Neural progenitor cell (in vitro differentiated cells): Measurements from ENCODE around the gene PPP6C. TPM values are rescaled to one million over a fixed set of nuclear protein-coding genes. Genes with fewer than 3 reads are reported as not detected.
"Not testable (repeated sequence)": the region's sequence is repeated elsewhere in the genome, so short reads cannot be mapped to it uniquely, and the experiment has no call there.

ENCODE experiments used
- DNase-seq: peaks from one replicate; pipeline ENCODE4 v3.0.0-alpha.2; 2016; ENCODE audit warnings: low spot score
- H2AFZ ChIP-seq: fragments of 200-600 bp; sonication (generic); replicated peaks from 2 replicates; pipeline ENCODE4 v1.6.1; 2016; ENCODE audit warnings: antibody characterized with exemption
- H3F3A ChIP-seq: fragments of 200-600 bp; sonication (generic); 2 replicates; pipeline ENCODE4 v1.6.1; 2016; ENCODE audit warnings: antibody characterized with exemption, low read depth
- H3K27ac ChIP-seq: fragments of 200-600 bp; sonication (generic); 2 replicates; pipeline ENCODE4 v1.5.1; 2016; ENCODE audit warnings: mild to moderate bottlenecking
- H3K27me3 ChIP-seq: fragments of 200-600 bp; sonication (generic); 2 replicates; pipeline ENCODE4 v1.6.1; 2016; ENCODE audit warnings: mild to moderate bottlenecking, moderate library complexity
- H3K36me3 ChIP-seq: fragments of 200-600 bp; sonication (generic); 2 replicates; pipeline ENCODE4 v1.5.1; 2016
- H3K4me1 ChIP-seq: fragments of 200-600 bp; sonication (generic); 2 replicates; pipeline ENCODE4 v1.6.1; 2016; ENCODE audit warnings: mixed run types
- H3K4me2 ChIP-seq: fragments of 200-600 bp; sonication (generic); 2 replicates; pipeline ENCODE4 v1.6.1; 2016
- H3K4me3 ChIP-seq: fragments of 200-600 bp; sonication (generic); 2 replicates; pipeline ENCODE4 v1.5.1; 2016
- H3K79me2 ChIP-seq: fragments of 200-600 bp; sonication (generic); 2 replicates; pipeline ENCODE4 v1.6.1; 2016; ENCODE audit warnings: low read depth
- H3K9ac ChIP-seq: fragments of 200-600 bp; sonication (generic); 2 replicates; pipeline ENCODE4 v1.6.1; 2016
- H3K9me3 ChIP-seq: fragments of 200-600 bp; sonication (generic); 2 replicates; pipeline ENCODE4 v1.5.1; 2016; ENCODE audit warnings: low read depth
- H4K20me1 ChIP-seq: fragments of 200-600 bp; sonication (generic); 2 replicates; pipeline ENCODE4 v1.6.1; 2016; ENCODE audit warnings: low read depth
- H3K27ac Mint-ChIP-seq: 3 replicates; pipeline ENCODE4 v1.8.0; 2021; ENCODE audit warnings: mixed read lengths
- H3K27me3 Mint-ChIP-seq: 2 replicates; pipeline ENCODE4 v1.8.0; 2022; ENCODE audit warnings: low read depth, mild to moderate bottlenecking, inconsistent platforms, moderate library complexity, mixed read lengths; ENCODE audit not compliant: insufficient read depth
- H3K36me3 Mint-ChIP-seq: 3 replicates; pipeline ENCODE4 v1.8.0; 2021; ENCODE audit warnings: mixed read lengths
- H3K4me1 Mint-ChIP-seq: 3 replicates; pipeline ENCODE4 v1.8.0; 2021; ENCODE audit warnings: mixed read lengths
- H3K4me3 Mint-ChIP-seq: 3 replicates; pipeline ENCODE4 v1.8.0; 2021; ENCODE audit warnings: mild to moderate bottlenecking, moderate library complexity, mixed read lengths
- H3K9me3 Mint-ChIP-seq: 3 replicates; pipeline ENCODE4 v1.8.0; 2020; ENCODE audit warnings: mixed read lengths
- CTCF ChIP-seq: fragments of 200-600 bp; sonication (generic); IDR thresholded peaks from 2 replicates; pipeline ENCODE4 v1.5.1; 2017; ENCODE audit warnings: antibody characterized with exemption, mild to moderate bottlenecking
- EZH2 ChIP-seq: fragments of 200-600 bp; sonication (generic); IDR thresholded peaks from 2 replicates; pipeline ENCODE4 v1.6.1; 2017; ENCODE audit warnings: antibody characterized with exemption, mild to moderate bottlenecking, moderate library complexity
- EZH2phosphoT487 ChIP-seq: fragments of 200-600 bp; sonication (generic); IDR thresholded peaks from 2 replicates; pipeline ENCODE4 v1.6.1; 2017; ENCODE audit warnings: antibody characterized with exemption
- total RNA-seq: library from RNA; depleted of rRNA; stranded (reverse); fragments of >200 nt; gene quantifications from 2 replicates; pipeline ENCODE4 v1.2.3, GENCODE V29; 2015; ENCODE audit warnings: low replicate concordance

The PPP6C gene
- 41.7 and 61.7 TPM in 2 replicates for total RNA-seq

DNA sequence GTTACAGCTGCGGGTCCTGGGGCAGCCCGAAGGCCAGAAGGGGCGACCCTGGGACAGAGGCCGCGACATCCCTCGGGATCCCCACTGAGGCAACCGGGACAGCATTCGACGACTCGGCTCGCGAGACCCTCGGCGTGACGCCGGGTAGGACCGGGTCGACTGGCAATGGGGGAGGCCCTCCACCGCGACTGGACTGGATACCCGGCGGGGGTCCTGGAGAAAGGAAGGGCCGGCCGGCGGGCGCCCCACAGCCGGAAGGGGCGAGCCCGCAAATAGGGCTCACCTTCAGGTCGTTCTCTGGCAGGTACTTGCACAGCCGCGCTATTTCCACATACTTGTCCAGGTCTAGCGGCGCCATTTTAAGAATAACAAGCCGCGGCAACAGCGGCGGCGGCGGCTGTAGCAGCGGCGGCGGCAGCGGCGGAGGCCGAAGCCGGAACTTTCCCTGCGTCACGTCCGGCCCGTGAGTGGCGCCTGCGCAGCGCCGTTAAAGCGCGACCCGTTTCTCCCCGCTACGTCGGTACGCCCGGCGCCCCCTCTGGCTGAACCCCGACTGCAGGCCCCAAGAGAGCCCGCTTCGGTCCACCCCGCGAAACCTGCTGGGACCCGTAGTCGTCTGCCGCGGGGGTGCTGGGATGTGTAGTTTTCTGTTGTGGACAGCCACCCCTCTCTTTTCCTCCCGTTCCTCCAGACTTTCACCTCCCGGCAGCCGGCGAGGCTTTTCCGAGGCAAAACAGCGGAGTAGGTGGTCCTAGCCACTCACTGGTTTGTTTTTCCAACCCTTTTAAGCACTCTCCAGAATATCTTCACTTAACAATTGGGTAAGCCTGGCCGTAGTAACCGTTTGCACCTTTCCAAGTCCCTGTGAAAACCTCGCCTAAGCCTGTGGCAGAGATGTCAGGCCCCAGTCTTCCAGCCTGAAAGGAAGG is at the start of gene PPP6C:
PPP6C (minus strand) TSS at position 443 of the 929 bp plus-strand sequence; CDS start at position 358, 85 bp downstream.
- peak within 1 kb of the TSS; percentile 87 for H2AFZ ChIP-seq

DNA sequence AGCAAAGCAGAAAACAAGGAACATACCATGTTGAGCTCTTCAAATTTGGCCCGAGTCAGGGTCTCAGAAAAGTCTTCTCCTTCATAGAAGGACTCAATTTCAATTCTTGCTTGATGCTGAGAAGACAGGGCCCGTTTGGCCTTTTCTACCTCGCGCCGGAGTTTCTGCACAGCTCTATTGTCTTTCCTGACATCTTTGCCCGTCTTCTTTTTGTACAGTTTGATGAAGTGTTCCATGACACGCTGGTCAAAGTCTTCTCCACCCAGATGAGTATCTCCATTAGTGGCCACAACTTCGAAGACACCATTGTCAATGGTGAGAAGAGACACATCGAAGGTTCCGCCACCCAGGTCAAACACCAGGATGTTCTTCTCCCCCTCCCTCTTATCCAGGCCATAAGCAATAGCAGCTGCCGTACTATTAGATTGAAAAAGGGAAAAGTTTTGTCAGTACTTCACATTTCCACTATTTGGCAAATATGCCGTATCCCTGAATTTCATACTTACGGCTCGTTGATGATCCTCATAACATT is 49.4 kb upstream of the PPP6C start:
- Histone ChIP-seq H3K4me1 (peaks cover 28% of the 10 kb centered on the region), H3K9me3 (no peaks in the 10 kb centered on the region), H2AFZ (no peak overlapping the region), H3F3A (peaks cover 57% of the 10 kb centered on the region), H3K36me3 (peaks cover 32% of the 10 kb centered on the region), H3K4me3 (peak overlapping the region; percentile 87), H3K27me3 (no peaks in the 10 kb centered on the region), H4K20me1 (peaks cover 62% of the 10 kb centered on the region), H3K79me2 (peaks cover 66% of the 10 kb centered on the region), H3K4me2 (peak overlapping the region; percentile 92), H3K27ac (no peak overlapping the region), H3K9ac (peak overlapping the region; percentile 100)
- Mint-ChIP-seq H3K27me3 (peaks cover 11% of the 10 kb centered on the region), H3K4me3 (peak overlapping the region; percentile 98), H3K27ac (no peak overlapping the region), H3K4me1 (peaks cover 43% of the 10 kb centered on the region), H3K9me3 (no peaks in the 10 kb centered on the region), H3K36me3 (peaks cover 51% of the 10 kb centered on the region)
- TF ChIP-seq EZH2phosphoT487 (no peak), CTCF (no peak), EZH2 (no peak)
- DNase-seq = no peak

More for the DNA sequence above, at the start of gene PPP6C:
- H4K20me1 ChIP-seq = peaks cover 23% of the 10 kb centered on the region
- no peaks in the 10 kb centered on the region for H3K36me3 Mint-ChIP-seq
- H3K4me1 ChIP-seq = peaks cover 4% of the 10 kb centered on the region
- H3K4me2 ChIP-seq = peak within 1 kb of the TSS; percentile 82
- H3K9me3 Mint-ChIP-seq = no peaks in the 10 kb centered on the region
- TF ChIP-seq EZH2 (no peak), EZH2phosphoT487 (no peak), CTCF (peak; percentile 66)
- H3F3A ChIP-seq = no peaks in the 10 kb centered on the region
- peaks cover 19% of the 10 kb centered on the region for H3K4me1 Mint-ChIP-seq
- no peaks in the 10 kb centered on the region for H3K9me3 ChIP-seq
- H3K9ac ChIP-seq = peak within 1 kb of the TSS; percentile 93
- H3K4me3 Mint-ChIP-seq = peak within 1 kb of the TSS; percentile 96
- peak within 1 kb of the TSS; percentile 84 for H3K27ac ChIP-seq
- H3K79me2 ChIP-seq = peaks cover 49% of the 10 kb centered on the region
- H3K4me3 ChIP-seq = peak within 1 kb of the TSS; percentile 84
- DNase-seq = peak; percentile 99
- peaks cover 2% of the 10 kb centered on the region for H3K27me3 Mint-ChIP-seq
- H3K36me3 ChIP-seq = no peaks in the 10 kb centered on the region
- no peaks in the 10 kb centered on the region for H3K27me3 ChIP-seq
- peak within 1 kb of the TSS; percentile 96 for H3K27ac Mint-ChIP-seq

DNA sequence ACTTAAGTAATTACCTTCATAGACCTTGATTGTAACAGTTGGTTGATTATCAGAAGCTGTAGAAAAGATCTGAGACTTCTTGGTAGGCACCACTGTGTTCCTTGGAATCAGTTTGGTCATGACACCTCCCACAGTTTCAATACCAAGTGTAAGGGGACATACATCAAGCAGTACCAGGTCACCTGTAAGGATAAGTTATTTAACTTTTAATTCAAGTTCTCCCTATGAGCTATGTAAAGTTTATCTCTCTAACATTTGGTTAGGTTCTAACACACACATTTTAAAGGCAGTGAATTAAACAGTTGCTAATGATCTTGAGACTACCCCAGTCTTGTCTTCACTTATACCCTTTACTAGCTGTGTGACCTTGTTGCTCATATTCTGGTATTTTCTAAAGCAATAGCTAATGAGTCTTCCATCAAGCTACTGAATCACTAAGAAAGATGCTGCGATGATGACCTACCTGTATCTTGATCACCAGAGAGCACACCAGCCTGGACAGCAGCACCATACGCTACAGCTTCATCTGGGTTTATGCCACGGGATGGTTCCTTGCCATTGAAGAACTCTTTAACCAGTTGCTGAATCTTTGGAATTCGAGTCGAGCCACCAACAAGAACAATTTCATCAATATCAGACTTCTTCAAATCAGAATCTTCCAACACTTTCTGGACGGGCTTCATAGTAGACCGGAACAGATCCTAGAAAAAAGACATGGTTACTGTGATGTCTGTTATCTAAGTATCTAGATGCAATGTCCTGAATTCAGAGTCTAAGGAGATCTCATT is 48.7 kb upstream of the PPP6C start:
- Histone ChIP-seq H3K9me3 (no peaks in the 10 kb centered on the region), H3K27me3 (no peaks in the 10 kb centered on the region), H3K4me2 (peak overlapping the region; percentile 92), H4K20me1 (peaks cover 62% of the 10 kb centered on the region), H3K9ac (no peak overlapping the region), H3F3A (peaks cover 62% of the 10 kb centered on the region), H3K27ac (no peak overlapping the region), H3K79me2 (peaks cover 66% of the 10 kb centered on the region), H2AFZ (no peak overlapping the region), H3K4me3 (peak overlapping the region; percentile 87), H3K4me1 (peaks cover 28% of the 10 kb centered on the region), H3K36me3 (peaks cover 32% of the 10 kb centered on the region)
- Mint-ChIP-seq H3K36me3 (peaks cover 51% of the 10 kb centered on the region), H3K9me3 (no peaks in the 10 kb centered on the region), H3K27ac (no peak overlapping the region), H3K27me3 (peaks cover 11% of the 10 kb centered on the region), H3K4me1 (peaks cover 43% of the 10 kb centered on the region), H3K4me3 (peak overlapping the region; percentile 98)
- DNase-seq = no peak
- TF ChIP-seq EZH2 (no peak), EZH2phosphoT487 (no peak), CTCF (no peak)

GRCh38 chr9:125236520-125237159 is 47.0 kb upstream of the PPP6C start:
- peaks cover 62% of the 10 kb centered on the region for H4K20me1 ChIP-seq
- H3K27ac ChIP-seq, H3K9ac ChIP-seq, H3K27ac Mint-ChIP-seq, H3K4me3 ChIP-seq, H3K9me3 ChIP-seq, H3K27me3 ChIP-seq, H2AFZ ChIP-seq, H3K9me3 Mint-ChIP-seq, DNase-seq, H3K27me3 Mint-ChIP-seq: not testable (repeated sequence)
- Mint-ChIP-seq H3K4me1 (peaks cover 38% of the 10 kb centered on the region), H3K4me3 (peak overlapping the region; percentile 16), H3K36me3 (peaks cover 52% of the 10 kb centered on the region)
- peaks cover 58% of the 10 kb centered on the region for H3K79me2 ChIP-seq
- H3F3A ChIP-seq = peaks cover 62% of the 10 kb centered on the region
- H3K4me1 ChIP-seq = peaks cover 23% of the 10 kb centered on the region
- peak overlapping the region; percentile 92 for H3K4me2 ChIP-seq
- peaks cover 32% of the 10 kb centered on the region for H3K36me3 ChIP-seq
